GM12892 (cell line): ENCODE results near the gene STRIP2.
"Not testable (repeated sequence)": the region's sequence is repeated elsewhere in the genome, so short reads cannot be mapped to it uniquely, and the experiment has no call there.

ENCODE experiments used
- DNase-seq: peaks from one replicate; pipeline ENCODE4 v3.0.0; 2011; ENCODE audit not compliant: insufficient read length
- FAIRE-seq: peaks from 2 replicates; lab custom pipeline; 2011; peaks lifted over from hg19 to GRCh38; lab: Jason Lieb, UNC
- POLR2A ChIP-seq: IDR thresholded peaks from 2 replicates; pipeline ENCODE4 v1.6.1; 2011; ENCODE audit warnings: low read depth, low read length, control low read depth
- POLR2AphosphoS5 ChIP-seq: IDR thresholded peaks from 2 replicates; pipeline ENCODE4 v1.6.1; 2011; ENCODE audit warnings: low read depth, low read length, control low read depth
- TAF1 ChIP-seq: IDR thresholded peaks from 2 replicates; pipeline ENCODE4 v1.6.1; 2011; ENCODE audit warnings: low read depth, mild to moderate bottlenecking, control low read depth, low read length, borderline replicate concordance

STRIP2 gene

DNA sequence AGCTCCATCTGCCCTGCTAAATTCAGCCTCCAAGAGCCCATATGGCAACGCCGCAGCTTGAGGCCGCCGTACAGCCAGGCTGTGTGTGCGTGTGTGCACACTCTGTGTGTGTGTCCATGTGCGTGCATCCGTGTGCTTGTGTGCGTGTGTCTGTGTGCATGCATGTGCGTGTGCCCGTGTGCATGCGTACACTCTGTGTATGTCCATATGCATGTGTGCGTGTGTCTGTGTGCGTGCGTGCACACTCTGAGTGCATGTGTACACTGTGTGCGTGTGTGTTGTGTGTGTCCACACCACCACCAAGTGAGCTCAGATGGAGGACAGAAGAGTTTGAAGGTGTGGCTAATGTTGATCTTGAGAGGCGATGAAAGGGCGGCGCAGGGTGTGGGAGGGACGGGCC lies 98.1 kb downstream of the STRIP2 start:
- DNase-seq (no peak), FAIRE-seq (no peak)
- TF ChIP-seq TAF1 (no peak), POLR2AphosphoS5 (no peak), POLR2A (no peak)

DNA sequence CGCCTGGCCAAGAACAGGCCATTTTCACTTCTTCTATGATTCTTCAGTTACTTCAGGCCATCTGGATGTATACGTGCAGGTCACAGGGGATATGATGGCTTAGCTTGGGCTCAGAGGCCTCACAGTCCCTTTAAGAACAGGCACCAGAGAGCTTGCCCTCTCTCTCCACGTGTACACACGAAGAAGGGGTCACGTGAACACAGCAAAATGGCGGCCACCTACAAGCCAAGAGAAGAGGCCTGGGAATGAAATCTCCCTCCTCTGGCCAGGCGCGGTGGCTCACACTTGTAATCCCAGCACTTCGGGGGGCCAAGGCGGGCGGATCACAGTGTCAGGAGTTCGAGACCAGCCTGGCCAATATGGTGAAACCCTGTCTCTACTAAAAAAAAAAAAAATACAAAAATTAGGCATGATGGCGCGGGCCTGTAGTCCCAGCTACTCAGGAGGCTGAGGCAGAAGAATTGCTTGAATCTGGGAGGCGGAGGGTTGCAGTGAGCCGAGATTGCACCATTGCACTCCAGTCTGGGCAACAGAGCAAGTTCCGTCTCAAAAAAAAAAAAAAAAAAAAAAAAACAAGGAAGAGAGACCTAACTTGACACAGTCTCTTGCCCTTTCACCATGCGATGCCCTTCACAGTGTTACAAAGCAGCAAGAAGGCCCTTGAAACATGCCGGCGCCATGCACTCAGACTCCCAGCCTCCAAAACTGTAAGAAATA lies 100.5 kb downstream of the STRIP2 start:
- not testable (repeated sequence) for FAIRE-seq, DNase-seq

DNA sequence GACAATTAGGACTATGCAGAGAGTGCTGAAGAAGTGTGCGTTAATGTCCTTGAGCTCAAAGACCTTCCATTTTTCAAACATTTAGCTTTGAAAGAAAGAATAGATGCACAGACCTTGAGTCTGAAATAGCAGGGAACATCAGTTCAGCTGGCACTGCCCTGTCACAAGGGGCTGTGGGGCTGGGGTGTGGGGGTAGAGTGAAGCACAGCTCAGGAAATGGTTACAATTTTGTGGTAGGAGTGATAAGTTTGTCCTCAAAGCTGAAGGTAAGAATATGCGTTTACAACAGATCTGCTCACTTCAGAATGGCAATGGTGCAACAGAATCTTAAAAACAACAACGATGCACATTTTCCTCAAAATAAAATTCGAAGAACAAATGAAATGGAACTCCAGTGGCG lies 101.7 kb downstream of the STRIP2 start:
- FAIRE-seq (no peak), DNase-seq (no peak)
- TF ChIP-seq POLR2A (no peak), POLR2AphosphoS5 (no peak), TAF1 (no peak)

DNA sequence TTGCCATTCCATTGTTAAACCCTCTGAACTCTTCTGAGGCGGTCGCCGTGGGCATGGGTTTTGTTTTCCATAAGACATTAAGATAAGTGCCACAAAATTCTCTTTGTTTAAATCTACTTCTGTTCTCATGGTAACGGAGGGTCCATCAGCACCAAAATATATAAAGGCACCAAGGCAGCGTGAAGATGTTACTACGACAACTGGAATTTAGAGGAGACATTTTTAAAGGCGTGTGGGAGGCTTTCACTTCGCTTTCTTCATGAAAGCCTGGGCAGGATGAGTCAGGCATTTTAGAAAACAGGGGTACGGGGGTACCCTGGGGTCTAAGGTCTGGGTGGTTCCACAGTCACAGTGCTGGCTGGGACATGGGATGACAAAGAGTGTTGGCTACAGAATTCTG lies 102.1 kb downstream of the STRIP2 start:
- FAIRE-seq, result no peak

More for the DNA sequence above, 102.1 kb downstream of the STRIP2 start:
- DNase-seq, result no peak
- no peak for TF ChIP-seq POLR2A
